ENCODE results near the gene KCNIP1.

Gene KCNIP1

DNA sequence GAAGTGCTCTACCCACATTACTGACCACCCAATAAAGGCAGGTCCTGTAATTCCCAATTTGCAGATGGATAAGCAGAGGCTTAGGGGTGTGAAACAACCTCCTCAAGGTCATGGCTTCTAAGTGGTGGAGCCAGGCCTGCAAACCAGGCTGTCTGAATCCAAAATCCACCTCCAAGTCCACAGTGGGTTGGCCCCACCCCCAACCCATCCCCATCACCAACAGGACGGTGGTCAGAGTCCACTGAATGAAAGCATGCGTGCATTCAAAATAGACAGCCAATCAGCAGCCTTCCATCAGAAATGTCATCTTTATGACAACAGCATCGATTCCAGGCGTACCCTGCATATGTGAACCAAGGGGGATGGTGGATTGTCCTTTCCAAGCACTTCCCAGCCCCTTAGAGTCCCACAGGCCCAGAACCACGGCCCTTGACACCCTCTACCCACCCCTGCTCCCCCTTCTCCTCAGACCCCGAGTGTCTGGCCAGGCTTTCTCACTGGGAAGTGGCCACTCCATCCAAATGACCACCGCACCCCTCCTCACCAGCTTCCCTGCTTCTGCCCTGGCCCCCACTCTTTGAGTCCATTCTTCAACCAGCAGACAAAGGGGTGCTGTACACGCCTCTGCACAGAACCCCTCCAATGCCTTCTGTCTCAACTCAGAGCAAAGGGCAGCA, 133.1 kb downstream of the KCNIP1 start:
- DNase-seq (ENCODE audit: extremely low spot score) = no peak
- POLR2A ChIA-PET = no interaction called here
- TF ChIP-seq, protein P1, sequence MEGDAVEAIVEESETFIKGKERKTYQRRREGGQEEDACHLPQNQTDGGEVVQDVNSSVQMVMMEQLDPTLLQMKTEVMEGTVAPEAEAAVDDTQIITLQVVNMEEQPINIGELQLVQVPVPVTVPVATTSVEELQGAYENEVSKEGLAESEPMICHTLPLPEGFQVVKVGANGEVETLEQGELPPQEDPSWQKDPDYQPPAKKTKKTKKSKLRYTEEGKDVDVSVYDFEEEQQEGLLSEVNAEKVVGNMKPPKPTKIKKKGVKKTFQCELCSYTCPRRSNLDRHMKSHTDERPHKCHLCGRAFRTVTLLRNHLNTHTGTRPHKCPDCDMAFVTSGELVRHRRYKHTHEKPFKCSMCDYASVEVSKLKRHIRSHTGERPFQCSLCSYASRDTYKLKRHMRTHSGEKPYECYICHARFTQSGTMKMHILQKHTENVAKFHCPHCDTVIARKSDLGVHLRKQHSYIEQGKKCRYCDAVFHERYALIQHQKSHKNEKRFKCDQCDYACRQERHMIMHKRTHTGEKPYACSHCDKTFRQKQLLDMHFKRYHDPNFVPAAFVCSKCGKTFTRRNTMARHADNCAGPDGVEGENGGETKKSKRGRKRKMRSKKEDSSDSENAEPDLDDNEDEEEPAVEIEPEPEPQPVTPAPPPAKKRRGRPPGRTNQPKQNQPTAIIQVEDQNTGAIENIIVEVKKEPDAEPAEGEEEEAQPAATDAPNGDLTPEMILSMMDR (IDR thresholded peaks at IDR 0.05; ENCODE audit: control extremely low read depth, extremely low read depth, low read depth, missing control alignments) = no peak
- CTCF ChIA-PET = interaction anchor here (2.9 to 9.0 kb wide), 4 partner anchors 12 to 204 kb away, joined by 16 to 135 read pairs (median 28); no protein-coding TSS in a partner anchor

DNA sequence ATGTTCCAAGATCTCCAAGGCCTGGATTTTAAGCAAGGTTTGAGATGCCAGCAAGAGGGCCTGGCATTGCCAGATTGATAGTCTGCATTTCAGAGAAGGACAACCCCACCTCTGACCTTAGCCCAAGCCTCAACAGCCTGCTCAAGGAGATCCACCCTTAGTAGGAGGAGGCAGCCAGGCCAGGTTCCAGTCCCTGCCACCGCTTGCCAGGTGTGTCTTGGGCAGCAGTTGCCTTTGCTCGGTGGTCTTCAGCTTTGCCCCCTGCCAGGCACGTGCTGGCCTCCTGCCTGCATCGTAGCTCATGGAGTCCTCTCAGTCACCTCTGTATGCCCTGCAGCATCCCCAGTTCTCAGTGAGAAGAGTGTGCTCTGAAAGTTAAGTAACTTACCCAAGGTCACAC, 134.2 kb downstream of the KCNIP1 start:
- ChIA-PET CTCF (interaction anchor here (0.6 to 9.0 kb wide), 30 partner anchors 9 to 705 kb away, joined by 3 to 135 read pairs (median 4); no protein-coding TSS in a partner anchor), POLR2A (no interaction called here)
- TF ChIP-seq, protein P1 (IDR thresholded peaks at IDR 0.05; ENCODE audit: control extremely low read depth, extremely low read depth, low read depth, missing control alignments) = no peak
- DNase-seq (ENCODE audit: extremely low spot score) = no peak

DNA sequence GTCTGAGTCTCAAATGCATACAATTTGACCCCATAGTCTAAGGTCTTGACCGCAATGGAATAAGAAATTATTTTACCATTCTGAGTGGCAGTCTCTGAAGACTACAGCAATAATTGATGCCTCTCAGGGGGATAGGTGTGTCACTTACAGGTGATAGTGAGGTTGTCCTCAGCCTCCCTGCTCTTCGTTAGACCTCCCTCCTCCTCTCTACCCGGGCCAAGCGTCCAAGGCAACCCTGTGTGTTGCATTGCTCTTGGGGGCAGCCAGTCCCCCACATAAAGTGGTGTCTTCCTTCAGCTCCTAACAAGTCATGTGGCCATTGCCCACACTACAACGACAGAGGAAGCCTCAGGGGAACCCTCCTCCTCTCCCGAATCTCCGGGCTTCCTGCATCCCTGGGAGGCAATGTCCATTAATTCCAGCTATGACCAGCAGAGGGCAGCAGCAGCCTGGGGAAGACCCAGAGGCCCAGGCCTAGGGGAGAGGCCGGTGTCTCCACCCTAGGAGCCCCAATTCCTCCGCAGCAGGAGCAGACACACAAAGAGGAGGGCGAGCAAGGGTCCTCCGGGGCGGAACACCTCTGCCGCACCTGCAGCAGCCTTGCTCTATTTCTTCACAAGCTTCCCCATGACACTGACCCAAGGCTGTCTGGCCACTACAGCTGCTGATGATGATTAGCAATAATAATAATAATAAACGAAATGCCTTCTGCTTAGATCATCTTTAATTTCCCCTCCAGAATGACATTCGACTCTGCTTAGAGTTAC, 134.8 kb downstream of the KCNIP1 start:
- TF ChIP-seq, protein P1 (IDR thresholded peaks at IDR 0.05; ENCODE audit: control extremely low read depth, extremely low read depth, low read depth, missing control alignments) = peak; percentile 91
- peak; percentile 80 for DNase-seq (ENCODE audit: extremely low spot score)
- POLR2A ChIA-PET = no interaction called here
- CTCF ChIA-PET = interaction anchor here (0.6 to 9.0 kb wide), 31 partner anchors 10 to 704 kb away, joined by 3 to 135 read pairs (median 4); no protein-coding TSS in a partner anchor

DNA sequence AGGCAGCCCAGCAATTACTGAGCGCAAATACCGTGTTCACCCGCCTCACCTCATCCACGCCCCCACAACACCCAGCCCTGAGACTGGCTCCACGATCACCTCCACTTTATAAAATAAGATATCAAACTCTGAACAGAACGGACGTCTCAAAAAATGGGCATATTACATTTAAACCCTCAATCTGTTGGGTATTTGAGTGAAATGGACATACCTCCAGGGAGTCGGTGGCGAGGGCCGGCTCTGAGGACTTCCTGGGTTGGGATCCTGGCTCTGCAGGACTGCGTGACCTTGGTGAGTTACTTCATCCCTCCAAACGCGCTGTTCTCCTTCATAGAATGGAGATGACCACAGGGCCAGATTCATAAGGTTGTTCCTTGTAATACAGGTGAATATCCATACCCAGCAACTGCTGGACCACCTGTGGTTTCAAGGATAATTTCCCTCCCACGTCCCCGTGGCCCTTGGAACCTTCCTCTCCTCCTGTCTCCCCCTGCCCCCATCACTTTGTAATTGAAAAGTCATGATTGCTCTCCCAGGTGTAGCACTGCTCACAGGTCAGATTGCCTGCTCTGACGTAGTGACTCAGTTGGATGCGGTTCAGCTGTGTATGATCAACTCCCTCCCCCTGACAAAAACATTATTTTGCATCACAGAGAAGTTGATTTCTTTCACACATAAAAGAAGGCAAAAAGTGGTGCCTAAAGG, 135.6 kb downstream of the KCNIP1 start:
- ChIA-PET CTCF (interaction anchor here (1.0 to 9.0 kb wide), 22 partner anchors 9 to 704 kb away, joined by 3 to 135 read pairs (median 5); no protein-coding TSS in a partner anchor), POLR2A (no interaction called here)
- TF ChIP-seq, protein P1 (IDR thresholded peaks at IDR 0.05; ENCODE audit: control extremely low read depth, extremely low read depth, low read depth, missing control alignments) = no peak
- no peak for DNase-seq (ENCODE audit: extremely low spot score)

DNA sequence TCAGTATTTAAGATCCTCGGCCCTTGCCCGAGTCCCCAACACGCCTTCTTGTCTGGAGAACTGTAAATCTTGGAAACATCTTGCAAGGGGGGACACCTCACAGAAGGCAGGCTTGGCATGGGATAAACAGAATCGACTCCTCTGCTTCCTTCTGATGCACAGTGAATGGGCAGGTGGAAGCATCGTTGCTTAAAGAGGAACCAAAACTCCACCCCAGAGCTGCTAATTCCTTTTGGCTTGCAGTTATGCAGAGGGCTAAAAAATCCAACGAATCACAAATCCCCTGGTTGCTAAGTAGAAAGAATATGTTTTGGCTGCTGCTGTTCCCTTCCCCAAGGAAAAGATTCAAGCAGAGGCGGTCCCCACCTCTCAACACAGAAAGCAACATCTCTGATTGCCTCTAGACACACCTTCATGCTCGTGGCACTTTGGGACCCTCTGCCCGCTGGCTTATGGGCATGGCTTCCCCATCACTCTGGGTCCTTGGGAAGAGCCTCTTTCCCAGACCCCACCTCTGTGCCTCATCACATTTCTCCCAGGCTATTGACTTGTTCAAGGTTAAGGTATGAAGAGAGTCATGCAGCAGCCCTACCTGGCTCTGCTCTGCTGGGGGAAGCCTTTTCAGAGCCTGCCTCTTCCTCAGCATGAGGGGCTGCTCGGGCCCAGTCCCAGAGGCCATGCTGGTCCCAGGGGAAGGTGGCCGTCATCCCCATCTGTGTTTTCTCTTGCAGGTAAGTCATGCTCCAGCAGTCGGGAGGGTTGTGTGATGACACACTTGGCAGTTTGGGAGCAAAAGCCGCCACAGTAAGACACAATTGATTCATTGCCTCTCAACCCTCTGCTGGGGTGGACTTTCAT, 137.1 kb downstream of the KCNIP1 start:
- ChIA-PET POLR2A (no interaction called here), CTCF (interaction anchor here (1.1 to 4.8 kb wide), 4 partner anchors 8 to 205 kb away, joined by 3 to 37 read pairs (median 3); no protein-coding TSS in a partner anchor)
- TF ChIP-seq, protein P1 (IDR thresholded peaks at IDR 0.05; ENCODE audit: control extremely low read depth, extremely low read depth, low read depth, missing control alignments) = no peak
- DNase-seq (ENCODE audit: extremely low spot score) = no peak

Data from GM10248 (cell line).